GM18951 (cell line): ENCODE results near the gene RWDD3.

ENCODE experiments used
- POLR2A ChIP-seq: IDR thresholded peaks from 4 replicates; pipeline ENCODE4 v1.6.1; 2011; ENCODE audit warnings: mild to moderate bottlenecking; ENCODE audit not compliant: insufficient read length, insufficient read depth; ENCODE audit errors: extremely low read depth
- in situ Hi-C: fragments of 300-500 bp; cut with MboI; formaldehyde crosslinking; loops from one replicate; pipeline ENCODE4 v1.12.0; 2022; ENCODE audit warnings: low sequenced_read_pairs, mixed read lengths, inconsistent platforms; ENCODE audit not compliant: unreplicated experiment

The RWDD3 gene

DNA sequence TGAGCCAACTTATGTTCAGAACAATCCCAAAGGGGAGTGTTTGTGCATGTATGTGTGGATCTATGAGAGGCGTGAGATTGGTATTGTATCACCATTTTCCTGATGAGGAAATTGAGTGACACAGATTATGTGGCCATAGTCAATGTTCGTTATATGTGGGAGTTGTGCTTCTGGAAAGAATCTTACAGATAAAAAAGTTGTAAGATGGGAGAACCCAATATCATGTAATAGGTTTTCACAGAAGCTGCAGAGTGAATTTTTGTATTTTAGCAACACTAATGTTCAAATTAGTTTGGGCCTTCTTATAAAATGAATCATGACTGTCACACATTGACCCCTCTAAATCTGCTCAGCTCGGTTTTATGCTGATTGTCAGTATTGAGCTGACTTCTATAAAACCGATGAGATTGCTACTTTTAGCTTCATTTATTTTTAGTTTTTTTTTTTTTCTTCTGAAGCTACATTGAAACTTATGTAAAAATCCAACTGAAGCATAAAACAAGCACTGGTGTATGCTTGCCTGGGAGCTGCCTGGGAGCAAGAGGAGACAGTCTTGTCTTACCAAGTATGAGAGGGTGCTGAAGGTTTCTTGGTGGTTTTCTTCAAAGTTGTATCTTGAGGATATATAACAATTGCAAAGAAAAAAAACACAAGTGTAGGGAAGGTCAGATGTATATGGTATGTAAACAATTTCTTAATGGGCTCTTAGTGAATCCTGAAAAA, 4.1 kb downstream of the RWDD3 start:
- in situ Hi-C loops, result no loop called here
- no peak for TF ChIP-seq POLR2A

DNA sequence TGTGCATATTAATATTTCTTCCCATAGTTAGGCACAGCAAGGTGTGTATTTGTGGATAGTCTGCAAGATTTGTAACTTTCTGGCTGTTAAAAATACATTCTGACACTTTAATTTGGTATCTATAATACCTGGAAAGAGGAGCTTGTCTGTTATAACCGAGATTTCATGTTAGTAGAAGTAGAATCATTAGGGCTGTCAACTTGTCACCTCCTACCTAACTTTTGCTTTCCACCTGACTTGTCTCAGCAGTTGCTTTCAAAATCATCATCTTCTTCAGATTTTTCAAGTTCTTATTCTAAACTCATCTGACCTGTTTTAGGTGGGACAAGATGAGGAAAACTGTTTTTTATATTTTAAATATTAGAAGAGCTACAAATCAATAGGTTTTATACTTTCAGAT, 11.0 kb downstream of the RWDD3 start:
- in situ Hi-C loops, result no loop called here
- TF ChIP-seq POLR2A, result no peak

DNA sequence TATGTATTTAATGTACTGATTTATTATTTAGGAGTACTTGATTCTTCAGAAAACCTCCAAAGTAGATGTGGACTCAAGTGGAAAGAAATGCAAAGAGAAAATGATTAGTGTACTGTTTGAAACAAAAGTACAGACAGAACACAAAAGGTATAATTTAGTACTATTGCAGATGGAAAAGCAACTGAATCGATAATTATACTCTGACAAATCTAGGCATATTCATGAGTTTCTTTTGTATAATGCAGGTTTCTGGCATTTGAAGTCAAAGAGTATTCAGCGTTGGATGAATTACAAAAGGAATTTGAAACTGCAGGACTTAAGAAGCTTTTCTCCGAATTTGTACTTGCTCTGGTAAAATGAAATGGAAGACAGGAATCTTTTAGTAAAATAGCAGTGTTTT, 12.5 kb downstream of the RWDD3 start:
- no peak for TF ChIP-seq POLR2A
- in situ Hi-C loops, result no loop called here

DNA sequence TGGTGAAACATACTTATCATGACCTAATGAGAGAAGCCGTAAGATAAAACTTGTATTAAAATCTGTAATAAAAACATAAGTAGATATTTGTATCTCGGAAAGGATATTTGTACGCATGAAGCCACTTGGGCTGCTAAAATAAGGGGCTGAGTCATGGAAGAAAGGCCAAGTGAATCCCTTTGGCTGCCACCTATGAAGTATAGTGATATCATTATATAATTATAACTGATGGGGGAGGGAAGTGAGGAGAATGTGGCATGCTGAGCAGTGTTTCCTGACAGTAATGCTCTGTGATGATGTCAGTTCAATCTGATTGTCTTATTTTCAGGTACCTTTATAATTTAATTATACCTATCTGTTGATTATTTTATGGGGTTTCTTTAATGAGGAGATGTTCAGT, 13.6 kb downstream of the RWDD3 start:
- TF ChIP-seq POLR2A, result no peak
- in situ Hi-C loops, result no loop called here

DNA sequence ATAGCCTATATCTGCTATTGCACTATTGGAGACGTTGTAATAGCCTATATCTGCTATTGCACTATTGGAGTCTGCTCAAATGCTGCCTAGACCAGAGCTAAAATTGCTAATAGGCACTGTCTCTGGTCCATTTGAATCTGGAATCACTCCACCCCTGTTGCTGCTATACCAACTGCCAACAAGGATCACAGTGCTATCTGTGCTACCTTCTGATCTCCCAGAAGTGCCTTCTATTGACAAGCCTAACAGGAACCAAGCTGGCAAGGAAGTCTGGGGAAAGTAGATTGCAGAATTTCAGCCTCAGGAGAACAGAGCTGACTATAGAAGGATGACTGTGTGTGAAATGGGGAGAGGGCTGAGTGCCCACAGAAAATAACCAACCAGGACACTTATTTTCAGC, 15.9 kb downstream of the RWDD3 start:
- in situ Hi-C loops, result no loop called here
- TF ChIP-seq POLR2A, result no peak

DNA sequence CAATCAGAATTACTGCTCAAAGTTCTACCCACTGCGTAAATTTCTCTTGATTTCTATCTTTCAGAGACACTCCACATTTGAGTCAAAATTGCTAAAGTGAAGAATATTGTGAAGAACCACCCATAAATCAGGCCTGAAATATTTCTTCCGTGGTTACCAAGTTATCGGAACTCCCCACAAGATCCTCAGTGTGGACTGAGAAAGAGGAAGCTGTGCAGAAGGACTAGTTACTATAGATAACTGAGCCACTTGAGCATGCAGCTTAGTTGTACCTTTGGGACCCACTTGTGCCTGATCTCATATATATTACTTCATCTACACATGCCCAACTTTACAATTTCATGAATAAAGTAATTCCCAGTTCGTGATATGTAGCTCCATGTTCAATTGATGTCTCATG, 18.4 kb downstream of the RWDD3 start:
- in situ Hi-C loops, result no loop called here
- no peak for TF ChIP-seq POLR2A

DNA sequence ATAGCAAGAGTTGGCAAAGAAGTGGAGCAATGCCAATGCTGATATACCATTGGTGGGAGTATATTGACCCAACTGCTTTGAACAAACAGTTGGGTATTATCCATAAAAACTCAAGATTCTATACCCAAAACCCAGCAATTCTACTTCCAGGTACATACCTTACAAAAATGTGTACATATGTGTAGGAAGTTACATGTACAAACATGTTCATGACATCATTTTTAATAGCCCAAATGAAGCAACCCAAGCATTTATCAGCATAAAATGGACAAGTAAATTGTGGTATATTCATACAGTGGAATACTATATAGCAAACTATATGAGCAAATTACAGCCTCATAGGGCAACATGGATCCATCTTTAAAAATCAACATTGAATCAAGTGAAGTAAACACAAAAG, 20.9 kb downstream of the RWDD3 start:
- in situ Hi-C loops, result no loop called here

DNA sequence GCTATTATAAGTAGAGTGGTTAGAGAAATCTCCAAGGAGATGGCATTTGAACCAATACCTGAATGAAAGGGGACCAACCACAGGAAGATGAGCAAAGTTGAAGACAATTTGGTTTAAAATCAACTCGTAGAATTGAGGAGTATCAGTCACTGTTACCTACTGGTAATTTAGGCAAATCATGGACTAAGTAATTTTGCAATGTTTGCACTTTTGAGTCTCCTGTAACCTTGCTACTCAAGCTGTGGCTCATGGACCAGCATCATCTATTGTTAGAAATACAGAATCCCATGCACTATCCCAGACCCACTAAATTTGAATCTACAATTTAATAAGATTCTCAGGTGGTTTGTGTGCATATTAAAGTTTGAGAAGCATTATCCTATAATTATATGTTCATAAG, 21.8 kb downstream of the RWDD3 start:
- TF ChIP-seq POLR2A, result no peak
- in situ Hi-C loops, result no loop called here

More for the DNA sequence above, 20.9 kb downstream of the RWDD3 start:
- TF ChIP-seq POLR2A, result no peak

DNA sequence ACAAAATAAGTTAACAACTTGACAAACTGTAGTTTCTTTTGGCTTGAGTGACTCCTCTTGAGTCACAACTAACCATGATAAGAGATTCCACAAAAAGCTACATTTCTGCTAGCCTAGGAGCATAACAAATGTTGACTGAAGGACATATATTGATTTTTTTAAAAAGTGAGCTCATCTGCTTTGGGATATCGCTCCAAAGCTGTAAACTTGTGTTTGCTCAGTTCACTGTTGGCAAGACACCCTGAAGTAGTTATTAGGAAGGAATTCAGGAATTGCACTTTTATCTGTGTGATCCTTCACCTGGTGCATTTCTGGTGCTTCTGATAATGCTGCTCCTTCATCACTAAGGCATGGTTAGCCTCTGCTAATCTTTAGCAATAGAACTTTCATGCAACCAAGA, 23.7 kb downstream of the RWDD3 start:
- TF ChIP-seq POLR2A, result no peak
- in situ Hi-C loops, result no loop called here

DNA sequence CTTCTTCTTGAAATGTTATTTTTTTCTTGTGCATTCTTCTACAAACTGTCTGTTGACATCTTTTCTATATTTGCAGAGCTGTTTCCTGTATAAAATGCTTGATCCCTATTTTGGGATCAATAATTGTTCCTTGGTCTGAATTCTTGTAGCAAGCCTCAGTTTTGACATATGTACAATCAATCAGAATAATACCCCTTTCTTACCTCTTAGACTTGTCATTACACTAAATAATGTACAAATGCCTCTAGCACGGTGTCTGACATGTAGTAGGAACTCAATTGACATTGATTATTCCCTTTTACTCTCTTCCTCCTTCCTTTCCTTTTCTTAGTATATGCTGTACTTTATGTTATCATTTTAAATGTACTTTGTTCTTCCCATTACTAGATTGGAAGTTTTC, 25.2 kb downstream of the RWDD3 start:
- TF ChIP-seq POLR2A, result no peak
- in situ Hi-C loops, result no loop called here

DNA sequence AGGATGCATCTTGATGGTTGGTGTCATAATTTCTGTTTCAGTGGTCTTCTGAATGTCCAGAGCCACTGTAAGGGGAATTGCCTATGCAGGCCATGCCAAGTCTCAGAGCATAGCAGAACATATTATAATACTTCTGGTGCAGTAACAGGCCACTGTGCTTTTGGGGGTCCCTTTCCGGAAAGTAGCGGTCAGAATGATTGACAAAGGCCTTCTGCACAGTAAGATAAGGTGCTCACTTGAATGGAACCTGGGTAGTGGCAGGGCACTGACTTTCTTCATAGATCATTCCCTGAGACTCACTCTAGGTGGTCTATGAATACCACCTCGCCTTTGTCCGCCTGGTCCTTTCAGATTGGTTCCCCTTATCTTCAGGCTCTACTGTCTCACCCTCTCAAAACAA, 28.9 kb downstream of the RWDD3 start:
- TF ChIP-seq POLR2A, result no peak
- in situ Hi-C loops, result no loop called here

DNA sequence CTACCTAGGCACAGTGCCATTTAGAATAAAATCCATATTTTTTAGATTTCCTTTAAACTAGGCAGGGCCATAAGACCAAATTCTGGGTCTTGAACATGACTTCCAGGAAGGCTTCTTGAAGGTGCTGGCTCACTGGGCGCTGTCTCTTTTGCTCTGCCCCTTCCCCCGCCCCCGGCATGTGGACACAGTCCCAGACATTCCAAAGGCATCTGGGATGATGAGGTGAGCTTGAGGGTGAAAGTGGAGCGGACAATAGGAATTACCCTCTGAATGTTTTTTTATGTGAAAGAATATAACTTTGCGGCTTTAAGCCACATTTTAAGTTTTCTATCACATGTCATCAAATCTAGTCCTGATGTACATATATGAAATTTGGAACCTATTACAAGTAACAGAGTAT, 29.4 kb downstream of the RWDD3 start:
- in situ Hi-C loops, result no loop called here
- no peak for TF ChIP-seq POLR2A

DNA sequence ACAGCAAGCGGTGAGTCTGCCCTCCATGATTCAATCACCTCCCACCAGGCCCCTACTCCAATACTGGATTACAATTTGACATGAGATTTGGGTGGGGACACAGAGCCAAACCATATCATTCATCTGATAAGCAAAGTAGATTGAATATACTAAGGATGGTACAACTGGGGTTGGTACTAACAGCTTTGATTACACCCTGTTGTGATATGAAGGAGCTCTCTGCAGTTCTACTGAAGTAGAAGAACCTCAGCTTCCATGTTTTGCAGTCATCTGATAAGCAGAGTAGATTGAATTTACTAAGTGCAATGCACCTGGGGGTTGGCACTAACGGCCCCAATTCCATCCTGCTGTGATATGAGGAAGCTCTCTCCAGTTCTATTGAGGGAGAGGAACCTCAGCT, 31.1 kb downstream of the RWDD3 start:
- in situ Hi-C loops, result no loop called here
- no peak for TF ChIP-seq POLR2A

DNA sequence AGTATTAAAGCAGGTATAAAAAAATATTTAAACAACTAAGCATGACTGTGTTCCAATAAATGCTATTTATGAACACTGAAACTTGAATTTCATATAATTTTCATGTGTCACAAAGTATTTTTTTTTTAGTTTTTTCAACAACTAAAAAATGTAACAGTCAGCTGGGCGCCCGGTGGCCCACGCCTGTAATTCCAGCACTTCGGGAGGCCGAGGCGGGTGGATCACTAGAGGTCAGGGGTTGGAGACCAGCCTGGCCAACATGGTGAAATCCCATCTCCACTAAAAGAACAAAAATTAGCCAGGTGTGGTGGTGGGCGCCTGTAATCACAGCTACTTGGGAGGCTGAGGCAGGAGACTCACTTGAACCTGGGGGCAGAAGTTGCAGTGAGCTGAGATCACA, 42.4 kb downstream of the RWDD3 start:
- TF ChIP-seq POLR2A, result no peak
- in situ Hi-C loops, result no loop called here
